Measurements from ENCODE around the gene DHRS11.

DNA sequence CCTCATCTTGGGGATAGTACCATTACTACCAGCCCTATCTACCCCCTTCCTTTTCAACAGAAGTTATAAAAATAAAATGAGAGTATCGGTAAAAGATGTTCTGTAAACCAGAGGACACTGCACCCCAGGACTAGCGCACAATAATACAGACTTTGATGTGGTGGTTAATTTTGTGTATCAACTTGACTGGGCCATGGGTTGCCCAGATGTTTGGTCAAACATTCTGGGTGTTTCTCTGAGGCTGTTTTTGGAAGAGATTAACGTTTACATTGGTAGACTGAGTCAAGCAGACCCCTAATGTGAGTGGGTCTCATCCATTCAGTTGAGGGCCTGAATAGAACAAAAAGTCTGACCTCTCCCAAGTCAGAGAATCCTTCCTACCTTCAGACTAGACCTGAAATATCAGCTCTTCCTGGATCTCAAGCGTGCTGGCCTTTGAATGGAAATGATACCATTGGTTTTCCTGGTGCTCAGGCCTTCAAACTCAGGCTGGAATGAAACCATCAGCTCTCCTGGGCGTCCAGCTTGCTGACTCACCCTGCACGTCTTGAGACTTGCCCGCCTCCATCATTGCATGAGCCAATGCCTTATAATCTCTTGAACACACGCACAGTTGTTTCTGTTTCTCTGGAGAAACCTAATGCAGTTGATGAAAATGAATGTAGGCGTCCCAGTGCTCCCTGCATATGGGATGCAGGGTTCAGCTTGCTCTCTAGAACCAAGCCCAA is 19.8 kb downstream of the DHRS11 start:
- no peak for TF ChIP-seq POLR2A (IDR thresholded peaks at IDR 0.05)
- TF ChIP-seq, protein P1, sequence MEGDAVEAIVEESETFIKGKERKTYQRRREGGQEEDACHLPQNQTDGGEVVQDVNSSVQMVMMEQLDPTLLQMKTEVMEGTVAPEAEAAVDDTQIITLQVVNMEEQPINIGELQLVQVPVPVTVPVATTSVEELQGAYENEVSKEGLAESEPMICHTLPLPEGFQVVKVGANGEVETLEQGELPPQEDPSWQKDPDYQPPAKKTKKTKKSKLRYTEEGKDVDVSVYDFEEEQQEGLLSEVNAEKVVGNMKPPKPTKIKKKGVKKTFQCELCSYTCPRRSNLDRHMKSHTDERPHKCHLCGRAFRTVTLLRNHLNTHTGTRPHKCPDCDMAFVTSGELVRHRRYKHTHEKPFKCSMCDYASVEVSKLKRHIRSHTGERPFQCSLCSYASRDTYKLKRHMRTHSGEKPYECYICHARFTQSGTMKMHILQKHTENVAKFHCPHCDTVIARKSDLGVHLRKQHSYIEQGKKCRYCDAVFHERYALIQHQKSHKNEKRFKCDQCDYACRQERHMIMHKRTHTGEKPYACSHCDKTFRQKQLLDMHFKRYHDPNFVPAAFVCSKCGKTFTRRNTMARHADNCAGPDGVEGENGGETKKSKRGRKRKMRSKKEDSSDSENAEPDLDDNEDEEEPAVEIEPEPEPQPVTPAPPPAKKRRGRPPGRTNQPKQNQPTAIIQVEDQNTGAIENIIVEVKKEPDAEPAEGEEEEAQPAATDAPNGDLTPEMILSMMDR (IDR thresholded peaks at IDR 0.05) = no peak
